ENCODE results near the gene IPO4.

IPO4 gene

GRCh38 chr14:24192933-24193332 is 4.3 kb upstream of the IPO4 start:
- DNase-seq = no peak

GRCh38 chr14:24190416-24190815 is 1.8 kb upstream of the IPO4 start:
- DNase-seq = no peak

- DNase-seq = no peak
Measured at GRCh38 chr14:24189460-24189859, 844 bp upstream of the IPO4 start.

GRCh38 chr14:24189059-24189375 is 401 bp upstream of the IPO4 start:
- DNase-seq = no peak

GRCh38 chr14:24187539-24187915 is 1.1 kb downstream of the IPO4 start:
- DNase-seq = no peak

- no peak for DNase-seq
Measured at GRCh38 chr14:24186831-24187538, 1.6 kb downstream of the IPO4 start.

- DNase-seq = no peak
Measured at GRCh38 chr14:24185741-24186140, 2.9 kb downstream of the IPO4 start.

- no peak for DNase-seq
Measured at GRCh38 chr14:24185026-24185425, 3.6 kb downstream of the IPO4 start.

- no peak for DNase-seq
Measured at GRCh38 chr14:24184104-24184970, 4.3 kb downstream of the IPO4 start.

GRCh38 chr14:24183014-24183481 is 5.6 kb downstream of the IPO4 start:
- DNase-seq = no peak

- no peak for DNase-seq
Measured at GRCh38 chr14:24182110-24182882, 6.3 kb downstream of the IPO4 start.

- no peak for DNase-seq
Measured at GRCh38 chr14:24181371-24182077, 7.1 kb downstream of the IPO4 start.

GRCh38 chr14:24179961-24180796 is 8.4 kb downstream of the IPO4 start:
- no peak for DNase-seq

- no peak for DNase-seq
Measured at GRCh38 chr14:24179294-24179960, 9.2 kb downstream of the IPO4 start.

GRCh38 chr14:24178399-24179178 is 10.0 kb downstream of the IPO4 start:
- DNase-seq = no peak

- DNase-seq = no peak
Measured at GRCh38 chr14:24177891-24178290, 10.7 kb downstream of the IPO4 start.

- DNase-seq = no peak
Measured at GRCh38 chr14:24177041-24177825, 11.4 kb downstream of the IPO4 start.

GRCh38 chr14:24176599-24176998 is 12.0 kb downstream of the IPO4 start:
- no peak for DNase-seq

- no peak for DNase-seq
Measured at GRCh38 chr14:24172871-24173281, 15.7 kb downstream of the IPO4 start.
